DLD1 (cell line): ENCODE measurements around the gene CYP11A1.

Experiments
- in situ Hi-C: cut with HindIII; loops from 2 replicates; pipeline ENCODE4 v1.10.0; 2017; ENCODE audit warnings: low sequenced_read_pairs

CYP11A1 gene

GRCh38 chr15:74352393-74352910 lies 15.0 kb downstream of the CYP11A1 start:
- in situ Hi-C loops = no loop called here

GRCh38 chr15:74351670-74352069 lies 15.8 kb downstream of the CYP11A1 start:
- in situ Hi-C loops = no loop called here

DNA sequence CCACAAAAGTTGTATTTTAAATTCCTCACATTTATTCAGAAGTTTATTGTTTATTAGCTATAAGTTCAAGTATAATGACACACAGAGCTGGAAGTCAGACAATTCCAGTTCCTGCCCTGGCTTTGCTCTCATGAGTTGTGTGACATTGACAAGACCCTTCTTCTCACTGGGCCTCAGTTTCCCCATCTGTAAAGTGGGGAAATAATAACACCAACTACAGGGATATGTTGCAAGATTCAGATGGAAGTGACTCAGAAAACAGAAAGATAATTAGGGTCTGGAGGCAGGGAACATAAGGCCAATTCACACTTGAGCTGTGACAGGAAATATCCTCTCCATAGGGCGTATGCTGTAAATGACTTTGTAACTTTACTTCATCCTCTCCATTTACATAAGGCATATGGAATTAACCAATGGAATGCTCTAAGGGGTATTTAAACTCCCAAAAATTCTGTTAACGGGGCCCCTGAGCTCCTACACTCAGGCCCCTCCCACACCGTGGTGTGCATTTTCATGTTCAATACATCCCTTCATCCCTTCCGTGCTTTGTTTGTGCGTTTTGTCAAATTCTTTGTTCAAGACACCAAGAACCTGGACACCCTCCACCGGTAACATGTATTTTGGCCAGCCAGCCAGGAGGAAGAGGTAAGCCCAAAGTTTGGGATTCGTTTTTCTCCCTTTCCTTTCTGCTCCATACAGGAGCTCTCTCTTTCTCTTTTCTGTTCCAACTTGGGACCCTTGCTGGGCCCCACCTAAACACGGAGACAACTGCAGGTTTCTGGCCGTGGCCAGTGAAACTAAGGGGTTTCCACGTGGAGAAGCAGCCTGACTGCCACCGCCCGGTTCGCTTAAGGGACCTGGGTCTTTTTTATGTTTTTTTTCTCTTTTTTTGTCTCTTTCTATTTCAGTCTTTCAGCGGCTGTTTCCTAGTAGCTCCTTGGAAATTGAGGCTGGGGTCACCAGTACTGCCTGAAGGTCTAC lies 16.9 kb downstream of the CYP11A1 start:
- in situ Hi-C loops = no loop called here

- in situ Hi-C loops = no loop called here
Observed at GRCh38 chr15:74349241-74349778, 18.1 kb downstream of the CYP11A1 start.

DNA sequence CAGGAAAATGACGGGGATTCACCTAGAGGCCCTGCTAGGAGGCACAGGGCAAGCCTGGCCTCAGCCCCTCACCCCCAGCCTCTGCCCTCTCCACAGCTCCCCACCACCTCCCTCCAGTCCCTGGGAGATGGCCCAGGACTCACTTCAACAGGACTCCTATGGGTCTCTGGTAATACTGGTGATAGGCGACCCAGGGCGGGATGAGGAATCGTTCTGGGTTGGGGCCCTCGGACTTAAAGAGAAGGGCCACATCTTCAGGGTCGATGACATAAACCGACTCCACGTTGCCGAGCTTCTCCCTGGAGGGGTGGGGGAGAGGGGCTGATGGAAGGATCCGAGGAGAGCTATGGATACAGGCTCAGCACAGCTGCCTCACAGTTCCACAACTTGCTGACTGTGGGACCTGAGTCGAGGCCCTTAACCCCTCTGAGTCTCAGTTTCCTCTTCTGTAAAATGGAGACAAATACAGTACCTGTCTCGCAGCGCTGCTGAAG lies 19.6 kb downstream of the CYP11A1 start:
- in situ Hi-C loops = no loop called here

DNA sequence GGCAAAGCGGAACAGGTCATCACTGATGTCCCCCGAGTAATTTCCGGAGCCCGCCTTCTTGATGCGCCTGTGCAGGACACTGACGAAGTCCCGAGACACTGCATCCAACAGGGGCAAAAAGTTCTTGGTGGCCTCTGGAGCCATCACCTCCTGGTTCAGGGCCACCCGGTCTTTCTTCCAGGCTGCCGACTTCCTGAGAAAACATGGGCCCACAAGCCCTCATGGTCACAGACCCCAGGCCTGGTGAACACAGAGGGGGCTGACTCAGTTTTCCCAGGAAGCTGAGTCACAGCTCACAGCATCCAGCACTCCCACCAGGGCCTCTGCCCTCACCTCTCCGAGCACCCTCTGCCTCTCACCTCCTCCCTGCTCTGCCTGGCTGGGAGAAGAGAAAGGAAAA lies 22.4 kb downstream of the CYP11A1 start:
- in situ Hi-C loops = no loop called here

DNA sequence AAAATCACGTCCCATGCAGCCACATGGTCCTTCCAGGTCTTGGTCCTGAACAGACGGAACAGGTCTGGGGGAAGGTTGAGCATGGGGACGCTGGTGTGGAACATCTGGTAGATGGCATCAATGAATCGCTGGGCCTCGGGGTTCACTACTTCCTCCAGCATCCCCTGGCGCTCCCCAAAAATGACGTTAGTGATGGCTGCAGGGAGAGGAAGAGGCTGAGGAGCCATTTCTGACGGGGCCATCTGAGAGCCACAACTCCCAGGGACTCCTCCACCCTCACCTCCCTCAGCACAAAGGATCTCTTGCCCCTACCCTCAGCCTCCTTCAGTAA lies 23.7 kb downstream of the CYP11A1 start:
- in situ Hi-C loops = no loop called here

DNA sequence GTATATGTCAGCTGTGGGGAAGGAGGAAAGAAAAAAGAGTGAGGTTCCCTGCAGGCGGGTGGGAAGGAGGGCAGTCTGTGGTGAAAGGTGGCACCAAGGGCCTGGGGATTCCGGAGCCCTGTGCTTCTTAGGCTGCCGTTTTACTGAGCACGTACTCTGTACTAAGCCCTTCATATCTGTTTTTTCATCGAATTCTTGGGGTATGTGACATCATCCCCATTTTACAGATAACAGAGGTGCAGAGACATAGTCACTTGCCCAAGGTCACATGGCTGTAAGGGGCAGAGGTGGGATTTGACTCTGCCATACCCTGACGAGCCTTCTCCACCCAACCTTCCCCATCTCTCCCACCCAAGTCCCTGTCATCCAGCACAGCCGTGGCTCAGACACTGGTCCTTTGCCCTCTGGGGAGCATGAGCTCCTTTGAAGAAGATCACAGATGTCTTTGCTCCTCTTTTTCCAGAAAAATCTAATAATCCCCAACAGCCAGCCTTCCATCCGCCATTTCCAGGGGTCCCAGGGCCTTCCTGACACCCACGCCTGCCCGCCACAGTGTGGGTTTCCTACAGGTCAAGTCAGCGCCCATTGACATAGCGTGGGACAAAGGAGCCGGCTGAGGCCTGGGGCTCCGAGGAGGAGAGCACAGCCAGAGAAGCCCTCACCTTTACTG lies 24.2 kb downstream of the CYP11A1 start:
- in situ Hi-C loops = no loop called here

DNA sequence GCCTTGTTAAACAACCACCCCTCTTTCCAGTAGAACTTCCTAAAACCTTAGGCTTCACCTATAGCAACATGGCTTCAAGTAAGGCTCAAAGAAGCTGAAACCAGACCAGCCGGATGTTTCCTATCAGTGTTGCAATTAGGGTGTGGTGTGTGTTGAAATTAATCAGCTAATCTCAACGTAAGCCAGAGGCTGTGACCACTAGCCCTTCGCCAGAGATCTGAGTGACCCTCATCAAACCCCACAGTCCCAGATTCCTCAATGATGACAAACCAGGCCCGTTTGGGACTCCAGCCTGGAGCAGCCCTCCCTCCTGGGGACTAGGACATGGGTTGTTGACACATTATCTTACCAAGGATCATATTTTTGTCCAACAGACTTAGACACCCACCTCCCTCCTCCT lies 27.3 kb downstream of the CYP11A1 start:
- in situ Hi-C loops = no loop called here

- in situ Hi-C loops = no loop called here
Observed at GRCh38 chr15:74339371-74339770, 28.1 kb downstream of the CYP11A1 start.

DNA sequence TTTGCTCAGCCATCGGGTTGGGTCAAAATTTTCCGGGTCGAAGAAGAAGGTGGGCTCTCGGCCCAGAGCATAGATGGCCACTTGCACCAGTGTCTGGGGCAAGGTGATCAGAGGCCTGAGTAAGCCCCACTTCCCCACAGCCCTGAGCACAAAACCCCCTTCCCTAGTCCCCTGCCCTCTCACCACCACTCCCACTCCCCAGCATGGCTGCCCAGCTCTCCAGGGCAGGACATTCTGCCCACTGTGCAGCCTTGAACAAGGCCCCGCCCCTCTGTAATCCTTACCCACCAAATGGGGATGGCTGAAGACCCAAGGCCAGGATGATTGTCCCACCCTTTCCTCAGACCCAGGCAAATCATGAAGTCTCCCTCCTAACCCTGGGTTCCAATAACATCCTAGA lies 28.8 kb downstream of the CYP11A1 start:
- in situ Hi-C loops = no loop called here

- in situ Hi-C loops = no loop called here
Observed at GRCh38 chr15:74337607-74338211, 29.7 kb downstream of the CYP11A1 start.

DNA sequence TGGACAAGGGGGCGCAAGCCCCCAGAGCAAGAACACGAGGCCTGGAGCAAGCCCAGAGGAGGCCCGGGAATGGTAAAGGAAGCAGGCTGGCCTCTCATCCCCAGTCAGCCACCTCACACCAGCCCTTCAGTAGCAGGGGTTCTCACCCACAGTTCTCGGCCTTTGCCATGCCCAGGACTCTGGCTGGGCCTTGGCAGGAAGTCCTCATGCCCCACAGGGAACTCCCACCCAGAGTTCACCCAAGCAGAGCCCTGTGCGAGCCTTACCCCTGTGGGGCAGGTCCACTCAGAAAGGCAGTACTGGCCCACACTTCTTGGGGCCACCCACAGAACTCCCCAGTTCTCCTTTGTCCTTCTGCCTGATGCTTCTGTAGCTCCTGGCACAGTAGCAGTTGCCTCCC lies 30.3 kb downstream of the CYP11A1 start:
- in situ Hi-C loops = no loop called here

DNA sequence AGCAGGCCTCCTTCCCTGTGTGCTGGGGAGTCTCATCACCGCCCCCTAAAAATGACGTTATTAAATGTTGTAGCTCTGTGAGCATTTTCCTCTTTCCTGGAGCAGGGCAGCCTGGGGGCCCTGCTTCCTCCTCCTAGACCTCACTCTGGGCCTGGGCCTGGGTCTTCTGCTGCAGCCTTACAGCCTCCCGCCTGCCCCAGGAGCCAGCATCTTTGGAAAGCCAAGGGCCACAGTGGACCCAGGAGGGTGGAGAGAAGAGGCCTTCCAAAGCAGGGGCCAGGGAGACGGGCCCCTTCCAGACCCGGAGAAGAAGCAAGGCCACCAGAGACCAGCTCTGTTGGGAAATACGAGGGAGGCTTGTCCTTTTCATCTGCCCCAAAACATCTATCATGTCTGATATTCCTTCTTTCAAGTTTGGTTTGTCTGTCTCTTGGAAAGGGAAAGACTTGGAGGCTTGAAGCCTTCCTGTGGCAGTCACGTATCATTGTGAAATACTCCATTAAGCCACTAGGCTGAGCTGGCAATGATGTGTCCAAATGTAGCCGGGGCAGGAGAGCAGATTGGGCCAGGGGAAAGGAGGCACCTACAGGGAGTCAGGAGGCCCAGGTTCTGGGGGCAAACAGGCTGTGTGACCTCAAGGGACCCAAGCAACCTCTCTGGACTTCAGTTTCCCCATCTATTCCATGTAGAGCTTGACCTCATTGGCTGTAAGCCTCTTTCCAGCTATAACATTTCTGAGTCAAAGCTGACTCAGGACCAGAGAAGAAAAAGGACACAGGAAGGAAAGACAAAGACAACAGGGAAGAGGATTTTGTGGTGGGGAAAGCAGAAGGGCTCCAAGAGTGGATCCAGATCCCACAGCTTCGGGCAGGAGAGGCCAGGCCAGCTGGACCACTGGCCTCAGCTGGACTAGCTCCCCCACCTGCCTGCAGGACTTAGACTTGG lies 31.1 kb downstream of the CYP11A1 start:
- in situ Hi-C loops = no loop called here

DNA sequence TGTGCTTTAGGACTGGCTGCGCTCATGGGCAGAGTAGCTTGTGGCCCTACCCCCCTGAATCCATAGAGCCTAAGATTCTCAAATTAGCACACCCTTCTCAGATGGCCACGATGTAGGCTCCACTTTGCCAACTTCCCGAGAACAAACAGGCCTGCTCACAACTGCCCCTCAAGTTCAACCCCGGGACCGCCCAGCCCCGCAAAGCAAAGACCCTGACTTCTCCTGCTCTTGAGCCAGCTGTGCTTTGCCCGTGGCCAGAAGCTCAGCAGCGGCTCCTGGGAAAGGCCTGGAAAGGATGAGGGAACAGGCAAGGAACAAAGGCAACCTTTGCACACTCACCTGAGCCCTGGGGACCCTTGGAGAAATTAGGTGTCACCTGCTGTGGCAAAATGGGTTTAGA lies 32.0 kb downstream of the CYP11A1 start:
- in situ Hi-C loops = no loop called here

DNA sequence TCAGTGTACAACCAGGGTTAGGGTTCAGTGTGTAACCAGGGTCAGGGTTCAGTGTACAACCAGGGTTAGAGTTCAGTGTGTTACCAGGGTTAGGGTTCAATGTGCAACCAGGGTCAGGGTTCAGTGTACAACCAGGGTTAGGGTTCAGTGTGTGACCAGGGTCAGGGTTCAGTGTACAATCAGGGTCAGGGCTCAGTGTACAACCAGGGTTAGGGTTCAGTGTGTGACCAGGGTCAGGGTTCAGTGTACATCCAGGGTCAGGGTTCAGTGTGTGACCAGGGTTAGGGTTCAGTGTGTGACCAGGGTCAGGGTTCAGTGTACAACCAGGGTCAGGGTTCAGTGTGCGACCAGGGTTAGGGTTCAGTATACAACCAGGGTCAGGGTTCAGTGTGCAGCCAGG lies 33.3 kb downstream of the CYP11A1 start:
- in situ Hi-C loops = no loop called here

GRCh38 chr15:74333662-74334061 lies 33.8 kb downstream of the CYP11A1 start:
- in situ Hi-C loops = no loop called here

- in situ Hi-C loops = no loop called here
Observed at GRCh38 chr15:74333093-74333492, 34.4 kb downstream of the CYP11A1 start.

- in situ Hi-C loops = no loop called here
Observed at GRCh38 chr15:74332611-74333010, 34.8 kb downstream of the CYP11A1 start.

- in situ Hi-C loops = no loop called here
Observed at GRCh38 chr15:74332011-74332410, 35.4 kb downstream of the CYP11A1 start.
